A673 (cell line): ENCODE results near the gene BCL2L12.
"Not testable (repeated sequence)": the region's sequence is repeated elsewhere in the genome, so short reads cannot be mapped to it uniquely, and the experiment has no call there.

Experiments
- EZH2 ChIP-seq: fragments of 200-600 bp; sonication (generic); IDR thresholded peaks from 2 replicates; pipeline ENCODE4 v1.6.1; 2017; ENCODE audit warnings: borderline replicate concordance, low read depth, mild to moderate bottlenecking, mixed read lengths, antibody characterized with exemption, low read length; ENCODE audit not compliant: poor library complexity, severe bottlenecking
- TF ChIP-seq, protein P1 (sequence below): fragments of 300-800, 200-600 bp; sonication (generic); conservative IDR thresholded peaks from 2 replicates; pipeline ENCODE4 v1.5.1; 2017; ENCODE audit warnings: low read depth, mild to moderate bottlenecking, antibody characterized with exemption, low read length, moderate library complexity, mixed read lengths

DNA sequence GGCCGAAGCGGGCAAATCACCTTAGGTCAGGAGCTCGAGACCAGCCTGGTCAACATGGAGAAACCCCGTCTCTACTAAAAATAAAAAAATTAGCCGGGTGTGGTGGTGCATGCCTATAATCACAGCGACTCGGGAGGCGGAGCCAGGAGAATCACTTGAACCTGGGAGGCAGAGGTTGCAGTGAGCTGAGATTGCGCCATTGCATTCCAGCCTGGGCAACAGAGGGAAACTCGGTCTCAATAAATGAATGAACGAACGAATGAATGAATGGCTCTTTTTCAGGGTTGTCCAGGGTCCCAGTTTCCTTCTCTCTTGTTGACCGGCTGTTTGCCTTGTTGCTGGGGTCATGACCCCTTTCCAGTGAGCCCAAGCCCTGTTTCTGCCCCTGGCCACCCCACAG, 47.9 kb upstream of the BCL2L12 start:
- TF ChIP-seq, protein P1, sequence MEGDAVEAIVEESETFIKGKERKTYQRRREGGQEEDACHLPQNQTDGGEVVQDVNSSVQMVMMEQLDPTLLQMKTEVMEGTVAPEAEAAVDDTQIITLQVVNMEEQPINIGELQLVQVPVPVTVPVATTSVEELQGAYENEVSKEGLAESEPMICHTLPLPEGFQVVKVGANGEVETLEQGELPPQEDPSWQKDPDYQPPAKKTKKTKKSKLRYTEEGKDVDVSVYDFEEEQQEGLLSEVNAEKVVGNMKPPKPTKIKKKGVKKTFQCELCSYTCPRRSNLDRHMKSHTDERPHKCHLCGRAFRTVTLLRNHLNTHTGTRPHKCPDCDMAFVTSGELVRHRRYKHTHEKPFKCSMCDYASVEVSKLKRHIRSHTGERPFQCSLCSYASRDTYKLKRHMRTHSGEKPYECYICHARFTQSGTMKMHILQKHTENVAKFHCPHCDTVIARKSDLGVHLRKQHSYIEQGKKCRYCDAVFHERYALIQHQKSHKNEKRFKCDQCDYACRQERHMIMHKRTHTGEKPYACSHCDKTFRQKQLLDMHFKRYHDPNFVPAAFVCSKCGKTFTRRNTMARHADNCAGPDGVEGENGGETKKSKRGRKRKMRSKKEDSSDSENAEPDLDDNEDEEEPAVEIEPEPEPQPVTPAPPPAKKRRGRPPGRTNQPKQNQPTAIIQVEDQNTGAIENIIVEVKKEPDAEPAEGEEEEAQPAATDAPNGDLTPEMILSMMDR = not testable (repeated sequence)
- not testable (repeated sequence) for TF ChIP-seq EZH2
